Measurements from ENCODE around the gene HTRA3. TPM values are rescaled to one million over a fixed set of nuclear protein-coding genes. Genes with fewer than 3 reads are reported as not detected.

HTRA3 gene
- total RNA-seq, 1 donor from 2014 or later = 17.8 TPM

GRCh38 chr4:8265171-8265929, 4.2 kb upstream of the HTRA3 start:
- DNase-seq (ENCODE audit: low spot score) = no peak

- no peak for DNase-seq (ENCODE audit: low spot score)
Observed at GRCh38 chr4:8266088-8266487, 3.5 kb upstream of the HTRA3 start.

- no peak for DNase-seq (ENCODE audit: low spot score)
Observed at GRCh38 chr4:8266508-8266907, 3.0 kb upstream of the HTRA3 start.

GRCh38 chr4:8267077-8267476, 2.5 kb upstream of the HTRA3 start:
- peak; percentile 72 for DNase-seq (ENCODE audit: low spot score)

- no peak for DNase-seq (ENCODE audit: low spot score)
Observed at GRCh38 chr4:8268211-8268610, 1.3 kb upstream of the HTRA3 start.

GRCh38 chr4:8268901-8269534, 536 bp upstream of the HTRA3 start:
- DNase-seq (ENCODE audit: low spot score) = no peak

GRCh38 chr4:8270418-8270771, 841 bp downstream of the HTRA3 start:
- no peak for DNase-seq (ENCODE audit: low spot score)

- peak; percentile 43 for DNase-seq (ENCODE audit: low spot score)
Observed at GRCh38 chr4:8270912-8271815, 1.6 kb downstream of the HTRA3 start.

GRCh38 chr4:8271821-8272220, 2.3 kb downstream of the HTRA3 start:
- no peak for DNase-seq (ENCODE audit: low spot score)

- peak; percentile 78 for DNase-seq (ENCODE audit: low spot score)
Observed at GRCh38 chr4:8272472-8273428, 3.2 kb downstream of the HTRA3 start.

- no peak for DNase-seq (ENCODE audit: low spot score)
Observed at GRCh38 chr4:8273450-8273849, 3.9 kb downstream of the HTRA3 start.

- DNase-seq (ENCODE audit: low spot score) = no peak
Observed at GRCh38 chr4:8274066-8274652, 4.6 kb downstream of the HTRA3 start.

GRCh38 chr4:8274765-8275547, 5.4 kb downstream of the HTRA3 start:
- peak; percentile 94 for DNase-seq (ENCODE audit: low spot score)

GRCh38 chr4:8275548-8275910, 6.0 kb downstream of the HTRA3 start:
- DNase-seq (ENCODE audit: low spot score) = no peak

- peak; percentile 65 for DNase-seq (ENCODE audit: low spot score)
Observed at GRCh38 chr4:8276358-8277240, 7.0 kb downstream of the HTRA3 start.

GRCh38 chr4:8277356-8278008, 7.9 kb downstream of the HTRA3 start:
- no peak for DNase-seq (ENCODE audit: low spot score)

GRCh38 chr4:8278009-8278395, 8.4 kb downstream of the HTRA3 start:
- no peak for DNase-seq (ENCODE audit: low spot score)
